NCI-H2081 treated with DMSO at 0.1 percent for 48 hours (cell line): Measurements from ENCODE around the gene JRKL.

Experiments used
- DNase-seq: peaks from one replicate; lab custom pipeline; 2025; lab: John Stamatoyannopoulos, UW

JRKL gene

DNA sequence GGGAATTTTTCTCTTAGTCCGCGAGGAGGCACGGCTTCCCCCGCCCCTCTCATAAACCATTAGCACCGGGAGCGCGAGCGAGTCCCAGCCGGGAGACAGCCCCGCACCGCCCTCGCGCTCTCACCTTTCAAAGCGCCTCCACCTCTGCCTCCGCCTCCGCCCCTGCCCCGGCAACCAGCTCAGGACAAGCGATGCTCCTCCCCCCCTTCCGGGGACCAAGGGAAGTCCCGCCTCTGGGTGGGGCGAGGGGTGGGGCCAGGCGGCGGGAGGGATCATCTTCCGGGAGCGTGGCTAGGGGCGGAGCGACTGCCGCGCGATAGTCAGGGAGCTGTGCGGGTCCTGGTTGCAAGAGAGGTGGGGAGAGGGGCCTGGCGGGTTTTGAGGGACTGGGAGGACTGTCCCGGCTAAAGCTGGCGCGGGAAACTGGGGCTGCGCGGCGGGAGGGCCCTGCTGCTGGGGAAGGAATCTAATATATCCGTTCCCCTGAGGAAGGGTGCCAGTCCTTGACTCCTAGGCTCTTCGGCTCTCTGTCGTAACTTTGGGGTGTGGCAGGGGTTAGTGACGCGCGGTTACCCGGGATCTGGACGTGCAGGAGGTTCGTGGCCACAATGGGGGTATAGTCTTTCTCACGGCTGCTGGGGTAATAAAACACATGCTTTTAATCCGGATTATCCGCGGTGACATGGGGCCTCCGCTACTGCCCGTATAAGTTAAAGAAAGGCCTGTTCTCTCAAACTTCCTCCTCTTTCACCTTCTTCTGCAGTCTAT is at the start of gene JRKL, which contains the start of gene CCDC82:
JRKL (plus strand) TSS at position 294 of the 768 bp plus-strand sequence. CDS start 637 bp downstream, outside the sequence.
CCDC82 (minus strand) TSS at position 193 of the 768 bp plus-strand sequence. CDS start 5,165 bp downstream, outside the sequence.
- peak; percentile 66 for DNase-seq

DNA sequence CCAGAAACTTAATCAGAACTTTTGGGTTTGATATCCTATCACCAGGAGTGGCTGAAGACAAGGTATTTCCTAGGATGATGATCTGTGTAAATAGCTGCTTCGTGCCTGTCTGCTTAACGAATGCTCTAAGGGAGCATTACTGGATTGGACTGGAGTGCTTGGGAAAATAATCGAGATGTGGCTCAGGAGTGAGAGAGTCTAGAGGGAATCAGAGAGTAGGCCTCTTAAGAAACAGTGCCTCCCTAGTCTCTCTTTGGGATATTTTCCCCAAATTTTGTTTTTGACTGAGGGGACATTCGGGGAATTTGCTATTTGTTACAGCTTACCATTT is 49.3 kb upstream of the JRKL start:
- DNase-seq: no peak

DNA sequence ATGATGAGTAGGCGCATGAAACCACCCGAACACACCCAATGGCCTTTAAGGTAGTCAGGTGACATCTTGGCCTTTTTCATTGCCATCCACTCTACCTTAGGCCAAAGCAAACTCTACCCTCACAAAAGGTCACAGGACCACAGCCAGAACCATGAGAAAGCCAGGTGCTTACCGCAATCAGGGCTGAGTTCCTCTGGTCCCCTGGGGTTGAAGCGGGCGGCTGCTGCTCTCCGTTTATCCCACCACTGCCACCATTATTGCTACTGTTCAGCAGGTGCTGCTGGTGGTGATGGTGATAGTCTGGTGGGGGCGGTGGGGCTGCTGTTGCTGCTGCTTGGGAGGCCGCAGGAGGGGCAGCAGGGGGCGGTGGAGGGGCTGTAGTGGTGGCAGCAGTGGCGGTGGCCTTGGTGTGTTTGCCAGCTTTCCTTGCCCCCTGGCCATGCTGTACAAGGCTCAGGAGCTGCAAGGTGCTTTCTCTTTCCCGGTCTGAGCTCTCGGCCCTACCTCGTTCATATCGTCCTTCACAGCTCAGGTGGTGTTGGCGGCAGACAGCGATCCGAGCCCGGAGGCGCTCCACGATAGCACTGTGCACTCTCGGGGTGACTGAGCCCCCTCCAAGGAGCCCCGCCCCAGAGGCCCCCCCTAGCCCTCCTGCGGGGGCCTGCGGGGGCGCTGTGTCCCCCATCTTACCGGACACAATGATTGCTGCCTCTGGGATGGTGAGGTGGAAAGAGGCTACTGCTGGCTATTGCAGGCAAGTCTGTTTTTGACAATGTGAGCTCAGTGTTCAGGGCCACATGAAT is 48.4 kb upstream of the JRKL start:
- DNase-seq: no peak

DNA sequence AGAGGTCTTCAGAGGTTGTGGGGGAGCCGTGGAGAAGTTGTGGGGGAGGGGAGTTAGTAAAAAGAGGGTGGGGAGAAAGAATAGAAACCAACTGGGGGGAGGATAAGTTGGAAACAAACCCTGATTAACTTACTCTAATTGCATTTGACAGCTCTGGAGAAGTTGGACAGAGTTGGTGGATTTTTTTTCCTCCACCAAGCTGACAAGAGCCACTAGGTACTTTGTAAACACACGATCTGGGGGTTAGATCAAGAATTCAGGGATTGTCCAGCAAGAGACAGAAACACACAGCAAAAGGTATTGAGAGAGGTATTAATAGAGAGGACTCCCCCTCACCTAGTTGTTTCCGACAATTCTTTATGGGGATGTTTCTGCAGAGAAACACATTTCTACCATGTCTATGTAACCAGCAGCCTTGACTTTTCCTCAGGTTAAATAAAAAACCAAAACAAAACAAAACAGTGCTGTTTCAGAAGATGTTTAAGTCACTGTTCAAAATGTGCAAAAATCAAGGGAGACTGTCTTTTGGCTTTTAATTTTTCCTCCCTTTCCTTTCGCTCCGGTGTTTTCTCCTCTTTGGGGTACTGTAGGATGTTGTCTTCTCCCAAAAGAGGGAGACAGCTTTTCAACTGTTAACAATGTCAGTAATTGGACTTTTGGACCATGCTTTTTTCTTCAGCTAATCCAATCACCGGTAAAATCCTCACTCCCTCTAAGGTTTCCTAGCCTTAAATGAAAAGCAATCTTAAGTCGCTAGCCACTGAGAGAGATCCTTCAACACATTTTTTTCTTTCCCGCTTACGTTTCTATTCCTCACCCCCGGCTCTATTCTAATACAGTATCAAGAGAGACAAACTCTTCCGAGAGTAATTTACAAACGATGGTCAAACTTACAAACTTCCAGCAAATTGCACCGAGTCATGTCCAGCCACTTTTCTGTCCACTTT is 47.5 kb upstream of the JRKL start:
- no peak for DNase-seq

DNA sequence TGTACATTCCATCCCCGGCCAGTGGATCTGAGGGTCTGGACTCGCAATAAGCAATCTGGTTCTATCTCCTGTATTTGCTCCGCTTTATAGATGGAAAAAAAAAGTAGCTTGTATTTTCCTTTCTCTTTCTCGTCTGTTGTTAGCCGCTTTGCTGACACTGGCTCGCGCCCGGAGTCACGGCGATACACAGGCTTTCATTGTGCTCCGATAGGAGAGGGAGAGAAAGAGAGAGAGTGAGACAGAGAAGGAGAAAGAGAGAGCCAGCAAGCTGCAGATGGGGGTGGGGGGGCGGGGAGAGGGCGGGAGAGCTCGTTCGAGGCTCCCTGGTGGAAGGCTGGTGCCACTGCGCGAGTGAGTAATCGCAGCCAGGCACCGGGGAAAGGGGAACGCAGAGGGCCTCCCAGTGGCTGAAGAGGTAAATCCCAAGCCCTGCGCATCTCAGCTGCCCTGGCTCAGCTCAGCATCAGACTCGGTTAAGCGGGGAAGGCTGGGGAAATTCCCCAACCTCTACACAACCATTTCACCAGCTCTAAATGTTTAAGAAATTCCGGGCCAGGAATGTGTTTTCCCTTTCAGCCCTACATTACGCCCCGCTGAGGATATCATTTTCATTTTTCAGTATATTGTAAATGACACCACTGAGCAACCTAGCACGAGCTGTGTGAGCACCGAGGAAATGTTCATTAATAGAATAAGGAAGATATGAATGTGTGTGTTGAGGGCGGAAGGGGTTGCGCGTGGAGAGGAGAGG is 46.7 kb upstream of the JRKL start, which contains the start of gene MAML2:
MAML2 (minus strand) TSS at position 235 of the 751 bp plus-strand sequence. CDS start 1,300 bp downstream, outside the sequence.
- peak; percentile 68 for DNase-seq

DNA sequence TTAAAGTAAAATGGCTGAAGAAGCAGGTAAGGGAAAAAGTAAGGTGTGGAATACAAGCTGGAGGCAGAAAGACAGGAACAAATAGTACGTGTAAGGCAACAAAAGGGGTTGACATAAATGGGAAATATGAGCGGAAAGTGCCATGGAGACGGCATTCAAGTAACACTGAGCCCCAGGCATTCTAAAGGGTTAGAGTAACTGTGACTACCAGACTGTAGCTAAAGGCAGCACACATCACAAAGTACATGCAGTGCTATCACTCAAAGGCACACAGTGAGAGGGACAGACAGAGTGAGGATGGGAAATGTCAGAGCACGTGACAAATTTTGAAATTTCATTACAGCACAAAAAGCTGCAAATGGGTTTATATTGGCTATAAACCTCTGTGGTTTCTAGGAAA is 33.0 kb upstream of the JRKL start:
- DNase-seq: no peak

DNA sequence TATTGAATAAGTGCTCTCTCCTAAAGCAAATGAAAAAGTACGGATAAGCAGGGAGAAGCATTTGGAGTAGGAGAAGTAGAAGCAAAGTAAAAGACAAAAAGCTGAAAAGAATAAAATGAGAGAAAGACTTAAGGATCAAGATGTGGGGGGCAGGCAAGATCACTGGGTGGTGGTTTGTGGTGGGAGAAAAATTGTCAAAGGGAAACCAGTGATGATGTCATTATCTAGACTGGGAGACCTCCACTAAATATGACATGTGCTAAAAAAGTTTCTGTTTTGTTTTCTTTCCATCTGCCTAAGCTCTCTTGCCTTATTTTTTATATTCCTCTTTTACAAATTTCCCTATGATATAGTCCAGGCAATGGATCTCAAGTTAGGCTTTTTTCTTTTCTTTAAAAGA is 32.0 kb upstream of the JRKL start:
- DNase-seq: no peak

DNA sequence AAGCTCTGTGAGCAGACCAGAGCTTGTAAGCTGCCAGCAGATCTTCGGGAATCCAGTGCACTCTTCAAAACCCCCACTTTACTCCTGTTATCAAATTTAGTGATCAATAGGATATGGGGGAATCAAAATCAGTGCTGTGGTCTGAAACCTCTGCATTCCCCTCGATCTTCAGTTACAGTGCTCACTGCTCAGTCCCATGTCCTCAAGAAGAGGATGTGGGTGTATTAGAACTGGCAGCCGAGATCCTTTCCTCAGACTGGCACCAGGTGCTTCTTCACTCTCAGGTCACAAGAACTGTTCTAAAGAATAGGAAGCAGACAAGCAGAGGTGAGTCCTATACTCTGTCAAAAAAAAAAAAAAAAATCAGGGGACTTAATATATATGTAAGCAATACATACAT is 31.5 kb upstream of the JRKL start:
- DNase-seq: no peak

DNA sequence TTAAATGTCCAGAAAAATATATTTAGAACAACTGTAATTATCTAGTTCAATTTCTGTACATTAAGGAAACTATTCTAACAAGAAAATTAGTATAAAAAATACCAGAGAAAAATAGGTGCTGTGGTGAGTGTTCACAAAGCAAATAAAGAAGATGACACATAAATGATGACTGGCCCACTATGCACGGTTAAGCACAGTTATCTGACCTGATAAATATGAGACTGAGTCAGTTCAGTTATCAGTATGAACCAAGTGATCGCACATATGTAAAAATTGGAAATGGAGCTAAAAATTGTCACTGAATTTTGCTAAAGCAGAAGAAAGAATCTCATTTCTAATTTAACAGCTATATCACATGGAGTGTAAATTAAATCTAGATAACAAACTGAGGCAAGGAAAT is 28.0 kb upstream of the JRKL start:
- no peak for DNase-seq

DNA sequence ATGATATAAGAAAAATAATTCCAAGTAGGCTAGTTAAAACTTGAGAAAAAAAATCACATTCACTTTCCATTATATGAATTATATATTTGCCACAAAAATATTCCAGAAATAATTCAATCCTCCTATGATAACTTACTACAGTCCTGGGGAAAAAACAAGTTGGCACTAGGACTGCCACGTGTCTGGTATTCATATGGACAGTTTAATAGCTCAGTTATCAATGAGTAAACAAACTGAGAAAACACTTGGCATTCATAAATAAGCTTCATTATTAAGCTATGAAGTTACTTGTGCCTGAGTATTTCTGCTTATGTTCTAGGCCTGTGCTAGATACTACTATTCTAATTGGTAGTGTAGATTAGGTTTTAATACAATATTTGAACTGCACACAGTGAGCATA is 24.3 kb upstream of the JRKL start:
- no peak for DNase-seq

DNA sequence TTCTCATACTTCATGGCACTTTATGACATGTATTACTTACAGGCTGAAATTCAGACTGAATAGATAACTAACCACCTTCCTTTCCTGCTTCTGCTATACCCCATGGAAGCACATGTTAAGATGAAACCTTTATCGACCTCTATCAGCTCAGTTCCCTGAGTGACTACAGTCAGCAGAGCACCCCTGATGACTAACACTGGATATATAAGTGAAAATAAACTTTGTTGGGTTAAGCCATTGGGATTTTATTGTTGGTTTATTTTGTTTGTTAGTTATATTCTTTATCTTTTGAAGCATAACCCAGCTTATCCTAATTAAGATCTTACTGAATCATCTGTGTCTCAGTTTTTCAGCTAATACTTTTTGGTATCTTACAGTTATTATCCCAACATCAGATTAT is 23.8 kb upstream of the JRKL start:
- DNase-seq: no peak

DNA sequence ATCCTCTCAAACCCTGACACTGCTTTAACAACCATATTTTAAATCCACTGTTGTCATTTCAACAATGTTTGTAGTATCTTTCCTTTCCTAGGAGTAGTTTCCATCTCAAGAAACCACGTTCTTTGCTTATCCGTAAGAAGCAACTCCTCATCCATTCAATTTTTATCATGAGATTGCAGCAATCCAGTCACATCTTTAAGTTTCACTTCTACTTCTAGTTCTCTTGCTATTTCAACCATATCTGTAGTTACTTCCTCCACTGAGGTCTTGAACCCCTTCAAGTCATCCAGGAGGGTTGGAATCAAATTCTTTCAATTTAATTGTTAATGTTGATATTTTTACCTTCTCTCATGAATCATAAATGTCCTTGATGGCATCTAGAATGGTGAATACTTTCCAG is 22.5 kb upstream of the JRKL start:
- no peak for DNase-seq

DNA sequence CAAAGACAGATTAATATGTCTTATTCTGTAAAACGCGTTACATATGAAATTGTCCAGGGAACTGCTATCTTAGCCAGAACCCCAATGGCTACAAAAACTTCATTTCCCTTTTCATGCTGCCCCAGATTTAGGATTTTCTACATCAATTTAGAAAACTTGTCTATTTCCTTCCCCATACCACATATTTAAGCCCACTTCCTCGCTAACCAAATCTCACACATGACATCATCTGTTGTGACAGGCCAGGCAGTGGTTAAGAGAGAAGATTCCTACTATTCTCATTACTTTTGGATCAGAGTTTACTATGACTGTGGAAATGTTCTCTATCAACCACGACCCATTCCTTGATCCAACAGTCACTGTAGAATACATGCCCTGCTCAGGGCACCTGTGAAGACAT is 16.0 kb upstream of the JRKL start:
- DNase-seq: no peak

DNA sequence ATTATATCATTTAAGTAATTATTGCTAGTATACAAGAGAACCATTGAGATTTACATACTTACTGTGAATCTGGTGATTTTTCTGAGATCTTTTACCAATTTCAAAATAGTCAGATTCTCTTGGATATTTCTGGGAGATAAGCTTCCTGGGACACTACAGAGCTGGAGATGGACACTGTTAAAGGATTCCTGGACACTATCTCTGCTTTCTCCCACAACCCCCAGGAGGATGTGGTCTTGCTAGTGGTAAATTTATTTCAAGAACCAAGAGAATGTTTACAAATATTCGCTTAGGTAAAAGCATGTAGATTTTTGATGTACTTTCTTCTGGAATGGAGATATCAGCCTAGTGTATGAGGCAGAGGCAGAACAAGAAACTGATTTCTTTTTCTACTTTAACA is 13.0 kb upstream of the JRKL start:
- DNase-seq: no peak

DNA sequence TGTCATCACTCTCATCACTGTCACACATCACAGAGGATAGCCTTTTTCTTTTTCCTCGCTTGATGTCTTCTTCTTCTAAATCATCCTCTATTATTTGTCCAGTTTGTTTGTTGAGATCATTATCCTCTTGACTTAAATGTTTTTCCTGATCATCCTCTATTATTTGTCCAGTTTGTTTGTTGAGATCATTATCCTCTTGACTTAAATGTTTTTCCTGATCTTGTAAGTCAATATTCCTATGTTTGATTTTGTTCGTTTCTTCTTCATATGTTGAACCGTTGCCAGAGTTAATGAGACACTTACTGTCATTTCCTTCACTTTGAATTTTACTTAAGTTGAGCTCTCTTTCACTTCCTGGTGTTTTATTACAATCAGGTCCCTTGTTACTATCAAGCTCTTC is 5.7 kb upstream of the JRKL start:
- no peak for DNase-seq

DNA sequence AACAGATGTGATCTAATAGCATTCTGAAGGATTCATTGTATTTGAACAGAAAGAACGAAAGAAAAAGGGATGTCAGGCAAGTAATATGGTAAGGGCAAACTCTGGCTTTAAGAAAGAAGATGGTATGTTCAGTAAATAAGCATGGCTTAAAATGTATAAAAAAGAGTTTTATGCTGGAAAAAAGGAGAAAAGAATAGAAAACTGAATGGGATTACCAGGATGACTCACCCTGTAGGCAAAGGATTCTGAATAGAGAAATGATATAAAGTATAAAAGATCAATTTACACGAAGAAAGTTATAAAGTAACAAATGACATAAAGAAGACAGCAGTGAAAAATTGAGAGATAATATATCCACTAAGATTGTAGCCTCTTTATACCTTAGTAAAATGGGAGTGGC is 4.6 kb upstream of the JRKL start:
- no peak for DNase-seq

DNA sequence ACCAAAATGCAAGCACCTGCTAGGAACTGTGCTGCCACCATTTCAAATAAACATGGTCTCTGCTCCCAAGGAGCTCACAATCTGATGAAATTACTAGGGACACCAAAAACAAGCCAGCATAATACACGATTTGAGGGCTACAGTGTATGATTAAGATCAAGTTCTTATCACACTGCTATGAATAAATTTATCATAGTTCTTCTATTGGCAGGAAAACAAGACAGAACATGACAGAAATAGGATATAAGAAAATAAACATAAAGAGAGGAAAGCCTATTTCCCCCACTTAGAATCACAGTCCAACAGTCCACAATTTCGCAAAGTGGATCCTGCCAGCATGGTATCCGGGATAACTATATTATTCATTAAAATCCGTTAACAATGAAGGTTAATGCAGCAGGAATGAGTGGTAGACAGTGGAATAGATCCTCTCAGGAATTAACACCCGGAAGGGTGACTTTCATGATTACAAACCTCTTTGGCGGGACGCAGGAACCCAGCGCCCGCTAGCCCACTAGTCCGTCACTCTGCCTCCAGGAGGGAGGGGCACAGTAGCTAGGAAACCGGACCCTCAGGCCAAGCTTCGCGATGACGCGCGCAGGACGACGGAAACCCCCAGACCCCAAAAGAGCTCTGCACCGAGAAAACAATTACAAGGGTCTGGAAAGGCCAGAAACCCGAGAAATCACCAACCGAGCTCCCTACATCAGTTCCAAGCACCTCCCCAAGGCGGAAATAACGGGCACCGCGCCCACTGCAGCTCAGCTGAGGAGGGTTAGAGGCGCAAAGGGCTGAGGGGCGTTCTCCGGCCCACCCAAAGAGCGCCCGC is 708 bp upstream of the JRKL start:
- DNase-seq: no peak

DNA sequence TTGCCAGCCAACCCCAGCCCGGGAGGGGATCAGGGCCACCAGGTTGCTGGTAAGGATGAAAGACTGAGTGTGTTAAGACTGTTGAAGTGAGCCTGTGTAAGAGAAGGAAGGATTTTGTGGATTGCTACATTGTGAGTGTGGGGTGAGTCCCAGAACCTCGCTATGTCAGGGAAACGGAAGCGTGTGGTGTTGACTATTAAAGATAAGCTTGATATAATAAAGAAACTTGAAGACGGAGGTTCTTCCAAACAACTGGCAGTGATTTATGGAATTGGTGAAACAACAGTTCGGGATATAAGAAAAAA is 627 bp downstream of the JRKL start:
- DNase-seq: no peak

DNA sequence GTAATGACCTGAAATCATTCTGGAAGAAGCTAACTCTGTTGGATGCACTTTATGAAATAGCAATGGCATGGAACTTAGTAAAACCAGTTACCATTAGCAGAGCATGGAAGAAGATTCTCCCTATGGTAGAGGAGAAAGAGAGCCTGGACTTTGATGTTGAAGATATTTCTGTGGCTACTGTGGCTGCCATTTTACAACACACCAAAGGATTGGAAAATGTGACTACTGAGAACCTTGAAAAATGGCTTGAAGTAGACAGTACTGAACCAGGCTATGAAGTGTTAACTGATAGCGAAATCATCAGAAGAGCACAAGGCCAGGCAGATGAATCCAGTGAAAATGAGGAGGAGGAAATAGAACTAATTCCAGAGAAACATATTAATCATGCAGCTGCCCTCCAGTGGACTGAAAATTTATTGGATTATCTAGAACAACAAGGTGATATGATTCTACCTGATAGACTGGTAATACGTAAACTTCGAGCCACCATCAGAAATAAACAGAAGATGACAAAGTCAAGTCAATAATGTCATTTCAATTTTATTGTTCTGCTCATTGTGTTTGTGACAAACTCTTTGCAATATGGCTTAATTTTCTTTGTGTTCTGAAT is 2.0 kb downstream of the JRKL start:
- no peak for DNase-seq

DNA sequence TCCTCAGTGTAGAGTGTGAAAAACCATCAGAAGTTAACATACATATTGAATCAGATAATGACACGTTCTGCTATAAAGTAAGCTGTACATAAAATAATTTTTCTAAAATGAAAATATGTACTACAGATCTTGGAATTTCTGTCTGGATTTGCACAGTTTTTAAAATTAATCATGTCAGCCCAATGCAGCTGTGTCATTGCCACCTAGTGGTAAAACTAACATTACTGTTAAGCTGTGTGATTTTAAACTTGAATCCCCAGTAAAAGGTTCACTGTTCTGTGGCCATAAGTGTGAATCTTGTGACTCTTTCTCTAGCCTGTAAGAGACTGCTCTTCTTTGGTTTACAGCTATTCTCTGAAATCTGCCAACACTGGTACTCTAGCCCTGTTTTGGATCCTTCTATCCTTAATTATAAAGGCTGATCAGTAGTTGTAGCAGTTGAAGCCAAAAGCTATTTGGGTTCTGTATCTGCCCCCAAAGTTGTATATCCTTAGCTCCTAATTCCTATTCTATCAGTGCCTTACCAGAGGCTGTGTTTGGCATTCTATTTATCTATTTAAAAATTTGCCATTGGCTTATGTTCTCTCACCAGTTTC is 4.0 kb downstream of the JRKL start:
- no peak for DNase-seq
